Right cardiac atrium (tissue), 5 donors: ENCODE measurements around the gene KIF2C. TPM values are rescaled to one million over a fixed set of nuclear protein-coding genes. Genes with fewer than 3 reads are reported as not detected.
A peak's percentile ranks its signal among the peaks of the same experiment; 100 is the strongest.

ENCODE experiments used
- ATAC-seq, 2 donors: fragments of 200-7000 bp; cut with Tn5 transposase; one replicate each; pipeline versions ENCODE4 v1.8.0 to v1.9.1; 2020; ENCODE audit warnings: moderate library complexity in 2 of 2, mild to moderate bottlenecking in 1 of 2
- DNase-seq, 3 donors: peaks; one replicate each; pipeline ENCODE4 v3.0.0-alpha.2; 2020
- H3K27ac ChIP-seq: one replicate; pipeline ENCODE4 v1.5.1; 2013; ENCODE audit warnings: mild to moderate bottlenecking, low read length, control low read depth, moderate library complexity
- H3K27me3 ChIP-seq: one replicate; pipeline ENCODE4 v1.6.1; 2013; ENCODE audit not compliant: control insufficient read depth, insufficient read depth
- H3K4me1 ChIP-seq: one replicate; pipeline ENCODE4 v1.6.1; 2013; ENCODE audit warnings: low read length; ENCODE audit not compliant: control insufficient read depth, insufficient read depth
- H3K4me3 ChIP-seq: one replicate; pipeline ENCODE4 v1.5.1; 2013; ENCODE audit warnings: low read length, control low read depth
- H3K9me3 ChIP-seq: one replicate; pipeline ENCODE4 v1.6.1; 2013; ENCODE audit warnings: low read length; ENCODE audit not compliant: control insufficient read depth
- WGBS: extraction: QIAGEN DNeasy Blood & Tissue Kit; methylation state at CpG from one replicate; pipeline ENCODE4 v1.1.7; 2013; 5-methylcytosine and 5-hydroxymethylcytosine counted together
- intact Hi-C, 4 donors: fragments of 100-400 bp; cut with DNase I; formaldehyde crosslinking; loops; one replicate each; pipeline versions ENCODE4 v1.11.0 to v1.14.0; 2022 to 2023
- polyA plus RNA-seq: library from polyadenylated mRNA; stranded (reverse); fragments of 200-250 nt; gene quantifications from one replicate; pipeline ENCODE4 v1.2.3, GENCODE V29; 2013
- total RNA-seq, 4 donors: library from RNA; stranded (reverse); fragmentation: NEBNext Ultra II Directional; extraction: Animal tissue kit (Norgen Biotek cat#: 25700); gene quantifications; one replicate each; pipeline ENCODE4 v1.2.1, GENCODE V29; 2021
- donor health status: healthy with polysubstance abuse.
- donor health status: DM: no; HTN: yes; CAD: no.
- donor health status: DM: no; HTN: no; CAD: no.
- donor health status: DM: no; HTN: yes; CAD: no; lungs with severe emphysema.
- donor health status: DM: yes; HTN: yes; CAD: no.

Gene KIF2C
- total and polyA plus RNA-seq, 5 donors, result 0.39 to 2.5 (median 1.6) TPM

GRCh38 chr1:44719318-44719717 lies 20.3 kb upstream of the KIF2C start:
- no peak overlapping the region for H3K4me3 ChIP-seq
- H3K4me1 ChIP-seq, result no peaks in the 10 kb centered on the region
- no peak overlapping the region for H3K27ac ChIP-seq
- intact Hi-C loops, result no loop called here
- H3K9me3 ChIP-seq, result no peaks in the 10 kb centered on the region
- no peak for DNase-seq
- no peak for ATAC-seq
- H3K27me3 ChIP-seq, result no peaks in the 10 kb centered on the region
- WGBS, result 56% methylated on average over 5 of the region's 5 CpGs

- H3K27me3 ChIP-seq, result no peaks in the 10 kb centered on the region
- no peaks in the 10 kb centered on the region for H3K9me3 ChIP-seq
- intact Hi-C loops, result no loop called here
- ATAC-seq, result no peak
- WGBS, result 87% methylated on average over 4 of the region's 4 CpGs
- no peaks in the 10 kb centered on the region for H3K4me1 ChIP-seq
- no peak overlapping the region for H3K27ac ChIP-seq
- no peak overlapping the region for H3K4me3 ChIP-seq
- DNase-seq, result no peak
Observed at GRCh38 chr1:44720281-44720680, 19.4 kb upstream of the KIF2C start.

GRCh38 chr1:44721485-44722361 lies 17.9 kb upstream of the KIF2C start:
- intact Hi-C loops, result no loop called here
- 32% methylated on average over 14 of the region's 14 CpGs for WGBS
- DNase-seq (peak in 2 of 3 donors; percentile 46 to 68), ATAC-seq (peak; percentile 67 to 81)
- H3K27ac ChIP-seq, result no peak overlapping the region
- no peaks in the 10 kb centered on the region for H3K4me1 ChIP-seq
- H3K9me3 ChIP-seq, result no peaks in the 10 kb centered on the region
- no peak overlapping the region for H3K4me3 ChIP-seq
- no peaks in the 10 kb centered on the region for H3K27me3 ChIP-seq

- Histone ChIP-seq H3K4me3 (no peak overlapping the region), H3K9me3 (no peaks in the 10 kb centered on the region), H3K27ac (no peak overlapping the region), H3K4me1 (no peaks in the 10 kb centered on the region), H3K27me3 (no peaks in the 10 kb centered on the region)
- intact Hi-C loops, result no loop called here
- WGBS, result 79% methylated on average over 9 of the region's 9 CpGs
- DNase-seq, result no peak
- ATAC-seq, result no peak
Observed at GRCh38 chr1:44723064-44723463, 16.6 kb upstream of the KIF2C start.

GRCh38 chr1:44723496-44724295 lies 15.9 kb upstream of the KIF2C start:
- Histone ChIP-seq H3K27me3 (no peaks in the 10 kb centered on the region), H3K4me1 (no peaks in the 10 kb centered on the region), H3K9me3 (no peaks in the 10 kb centered on the region), H3K27ac (no peak overlapping the region), H3K4me3 (no peak overlapping the region)
- DNase-seq (peak; percentile 34 to 73 (median 72)), ATAC-seq (no peak)
- WGBS, result 79% methylated on average over 28 of the region's 28 CpGs
- intact Hi-C loops, result no loop called here

- DNase-seq (no peak), ATAC-seq (no peak)
- Histone ChIP-seq H3K27ac (no peak overlapping the region), H3K4me1 (no peaks in the 10 kb centered on the region), H3K4me3 (no peak overlapping the region), H3K27me3 (no peaks in the 10 kb centered on the region), H3K9me3 (no peaks in the 10 kb centered on the region)
- 64% methylated on average over 64 of the region's 64 CpGs for WGBS
- intact Hi-C loops, result no loop called here
Observed at GRCh38 chr1:44724296-44724954, 15.2 kb upstream of the KIF2C start.

- DNase-seq (no peak), ATAC-seq (no peak)
- Histone ChIP-seq H3K27me3 (no peaks in the 10 kb centered on the region), H3K27ac (no peak overlapping the region), H3K9me3 (no peaks in the 10 kb centered on the region), H3K4me3 (no peak overlapping the region), H3K4me1 (no peaks in the 10 kb centered on the region)
- intact Hi-C loops, result no loop called here
- WGBS, result 78% methylated on average over 27 of the region's 27 CpGs
Observed at GRCh38 chr1:44724955-44725698, 14.5 kb upstream of the KIF2C start.

- intact Hi-C loops, result no loop called here
- peak; percentile 86 to 88 for ATAC-seq
- H3K27me3 ChIP-seq, result no peaks in the 10 kb centered on the region
- peak within 1 kb of the TSS; percentile 45 for H3K4me3 ChIP-seq
- no peaks in the 10 kb centered on the region for H3K9me3 ChIP-seq
- WGBS, result 2% methylated on average over 19 of the region's 19 CpGs
- DNase-seq, result peak; percentile 93 to 97 (median 95)
- H3K4me1 ChIP-seq, result peaks cover 2% of the 10 kb centered on the region
- peak within 1 kb of the TSS; percentile 88 for H3K27ac ChIP-seq
Observed at GRCh38 chr1:44730741-44731512, 8.7 kb upstream of the KIF2C start, which contains the start of gene RNU5D-1. Gene RNU5D-1 (minus strand): TSS chr1:44731170.

- Histone ChIP-seq H3K9me3 (no peaks in the 10 kb centered on the region), H3K27ac (no peak overlapping the region), H3K27me3 (no peaks in the 10 kb centered on the region), H3K4me1 (peaks cover 2% of the 10 kb centered on the region), H3K4me3 (no peak overlapping the region)
- intact Hi-C loops, result no loop called here
- DNase-seq (no peak), ATAC-seq (no peak)
- 17% methylated on average over 1 of the region's 1 CpG for WGBS
Observed at GRCh38 chr1:44733365-44733764, 6.3 kb upstream of the KIF2C start.

- Histone ChIP-seq H3K9me3 (no peaks in the 10 kb centered on the region), H3K27me3 (no peaks in the 10 kb centered on the region), H3K4me3 (no peak overlapping the region), H3K4me1 (peaks cover 2% of the 10 kb centered on the region), H3K27ac (no peak overlapping the region)
- WGBS, result 65% methylated on average over 1 of the region's 1 CpG
- intact Hi-C loops, result no loop called here
- ATAC-seq, result no peak
- no peak for DNase-seq
Observed at GRCh38 chr1:44733784-44734183, 5.9 kb upstream of the KIF2C start.
